GM23248 (cell line): Measurements from ENCODE around the gene TSR2.

Experiments
- EZH2 ChIP-seq: fragments of 200-600 bp; sonication (generic); IDR thresholded peaks from 2 replicates; pipeline ENCODE4 v1.6.1; 2018; ENCODE audit warnings: antibody characterized with exemption, mild to moderate bottlenecking; ENCODE audit not compliant: insufficient read depth, poor library complexity, severe bottlenecking
- EZH2phosphoT487 ChIP-seq: fragments of 200-600 bp; sonication (generic); IDR thresholded peaks from 2 replicates; pipeline ENCODE4 v1.6.1; 2018; ENCODE audit warnings: antibody characterized with exemption, moderate library complexity, mild to moderate bottlenecking, low read depth; ENCODE audit not compliant: insufficient read depth

GRCh38 chrX:54439960-54440871 lies at the start of gene TSR2:
- TF ChIP-seq EZH2 (no peak), EZH2phosphoT487 (no peak)
